Stimulated activated CD4-positive, alpha-beta T cell treated with anti-CD3 and anti-CD28 coated beads, Interleukin-12 subunit alpha, Interleukin-12 subunit beta, amount 100 ng/mL, for 48 hours (primary cell): ENCODE data around the gene PARVB.

Experiments used
- DNase-seq, 3 donors: peaks; one replicate each; pipeline ENCODE4 v3.0.0-alpha.2; 2020; ENCODE audit warnings: low read depth in 2 of 3, low spot score in 1 of 3

The PARVB gene

GRCh38 chr22:44086271-44087088 is 62.4 kb downstream of the PARVB start:
- no peak for DNase-seq

GRCh38 chr22:44087089-44087430 is 63.0 kb downstream of the PARVB start:
- DNase-seq: no peak

- DNase-seq: no peak
Measured at GRCh38 chr22:44088976-44089570, 65.0 kb downstream of the PARVB start.

GRCh38 chr22:44089717-44090570 is 65.8 kb downstream of the PARVB start:
- no peak for DNase-seq

- no peak for DNase-seq
Measured at GRCh38 chr22:44090571-44090905, 66.4 kb downstream of the PARVB start.

GRCh38 chr22:44091021-44091721 is 67.1 kb downstream of the PARVB start:
- DNase-seq: peak; percentile 16 to 32 (median 22)

GRCh38 chr22:44091751-44092150 is 67.6 kb downstream of the PARVB start:
- DNase-seq: no peak

- DNase-seq: no peak
Measured at GRCh38 chr22:44092636-44093220, 68.6 kb downstream of the PARVB start.

GRCh38 chr22:44093791-44094190 is 69.7 kb downstream of the PARVB start:
- no peak for DNase-seq

GRCh38 chr22:44094751-44095302 is 70.7 kb downstream of the PARVB start:
- no peak for DNase-seq

GRCh38 chr22:44096736-44097135 is 72.6 kb downstream of the PARVB start:
- no peak for DNase-seq

GRCh38 chr22:44097263-44098020 is 73.3 kb downstream of the PARVB start:
- no peak for DNase-seq

GRCh38 chr22:44098021-44098739 is 74.1 kb downstream of the PARVB start:
- no peak for DNase-seq

- DNase-seq: no peak
Measured at GRCh38 chr22:44098966-44099530, 74.9 kb downstream of the PARVB start.

GRCh38 chr22:44099696-44100095 is 75.6 kb downstream of the PARVB start:
- no peak for DNase-seq

GRCh38 chr22:44100411-44100810 is 76.3 kb downstream of the PARVB start:
- no peak for DNase-seq

- DNase-seq: no peak
Measured at GRCh38 chr22:44102121-44102520, 78.0 kb downstream of the PARVB start.

- no peak for DNase-seq
Measured at GRCh38 chr22:44102856-44103255, 78.8 kb downstream of the PARVB start.
